ENCODE results near the gene TENT5A.

DNA sequence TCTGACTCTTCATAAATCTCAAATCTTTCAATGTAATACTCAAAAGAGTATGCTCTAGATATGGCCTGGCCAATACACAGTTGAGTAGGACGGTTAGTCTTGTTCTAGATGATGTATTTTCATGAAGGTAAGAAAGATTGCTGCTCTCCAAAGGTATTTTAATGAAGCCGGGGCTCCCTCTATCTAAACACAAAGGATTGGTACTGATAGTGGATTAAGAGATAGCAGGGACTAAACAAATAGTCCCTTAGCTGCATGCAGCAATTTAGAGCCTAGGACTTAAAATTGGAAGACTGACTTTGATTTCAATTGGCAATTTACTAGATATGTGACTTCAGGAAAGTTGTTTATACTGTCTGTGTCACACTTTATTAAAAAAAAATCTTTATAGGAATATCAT lies 31.4 kb upstream of the TENT5A start:
- TF ChIP-seq, protein P1, sequence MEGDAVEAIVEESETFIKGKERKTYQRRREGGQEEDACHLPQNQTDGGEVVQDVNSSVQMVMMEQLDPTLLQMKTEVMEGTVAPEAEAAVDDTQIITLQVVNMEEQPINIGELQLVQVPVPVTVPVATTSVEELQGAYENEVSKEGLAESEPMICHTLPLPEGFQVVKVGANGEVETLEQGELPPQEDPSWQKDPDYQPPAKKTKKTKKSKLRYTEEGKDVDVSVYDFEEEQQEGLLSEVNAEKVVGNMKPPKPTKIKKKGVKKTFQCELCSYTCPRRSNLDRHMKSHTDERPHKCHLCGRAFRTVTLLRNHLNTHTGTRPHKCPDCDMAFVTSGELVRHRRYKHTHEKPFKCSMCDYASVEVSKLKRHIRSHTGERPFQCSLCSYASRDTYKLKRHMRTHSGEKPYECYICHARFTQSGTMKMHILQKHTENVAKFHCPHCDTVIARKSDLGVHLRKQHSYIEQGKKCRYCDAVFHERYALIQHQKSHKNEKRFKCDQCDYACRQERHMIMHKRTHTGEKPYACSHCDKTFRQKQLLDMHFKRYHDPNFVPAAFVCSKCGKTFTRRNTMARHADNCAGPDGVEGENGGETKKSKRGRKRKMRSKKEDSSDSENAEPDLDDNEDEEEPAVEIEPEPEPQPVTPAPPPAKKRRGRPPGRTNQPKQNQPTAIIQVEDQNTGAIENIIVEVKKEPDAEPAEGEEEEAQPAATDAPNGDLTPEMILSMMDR (IDR thresholded peaks at IDR 0.05), result no peak
- TF ChIP-seq EP300 (IDR thresholded peaks at IDR 0.05) (no peak), POLR2A (IDR thresholded peaks at IDR 0.05) (no peak), POLR2AphosphoS5 (IDR thresholded peaks at IDR 0.05) (no peak)

Data from suprapubic skin (tissue), 4 donors.